WTC11 (cell line): ENCODE results near the gene PTPRG. TPM values are rescaled to one million over a fixed set of nuclear protein-coding genes. Genes with fewer than 3 reads are reported as not detected.
A peak's percentile ranks its signal among the peaks of the same experiment; 100 is the strongest.

Experiments
- ATAC-seq: fragments of 200-7000 bp; cut with Tn5 transposase; 2 replicates; pipeline ENCODE4 v1.10.0; 2021; ENCODE audit warnings: mild to moderate bottlenecking, moderate library complexity
- CTCF ChIA-PET: fragments of 300-600 bp; sonication (Branson Sonifier 250); formaldehyde crosslinking; loops from one replicate; lab custom pipeline; 2021; ENCODE audit warnings: antibody characterized with exemption; lab: Charles Lee
- POLR2A ChIA-PET: fragments of 350-600 bp; sonication (Branson Sonifier 250); formaldehyde crosslinking; loops from one replicate; lab custom pipeline; 2021; ENCODE audit warnings: antibody characterized with exemption; lab: Charles Lee
- DNase-seq: peaks from one replicate; pipeline ENCODE4 v3.0.0; 2021; ENCODE audit warnings: low spot score
- H3K27ac Mint-ChIP-seq: 2 replicates; pipeline ENCODE4 v1.8.0; 2021; ENCODE audit warnings: mixed read lengths
- H3K27me3 Mint-ChIP-seq: 2 replicates; pipeline ENCODE4 v1.8.0; 2021; ENCODE audit warnings: low read depth, mild to moderate bottlenecking, moderate library complexity, mixed read lengths
- H3K36me3 Mint-ChIP-seq: 2 replicates; pipeline ENCODE4 v1.8.0; 2021; ENCODE audit warnings: mixed read lengths
- H3K4me1 Mint-ChIP-seq: 2 replicates; pipeline ENCODE4 v1.8.0; 2022; ENCODE audit warnings: mixed read lengths
- H3K4me3 Mint-ChIP-seq: 2 replicates; pipeline ENCODE4 v1.8.0; 2021; ENCODE audit warnings: mild to moderate bottlenecking, moderate library complexity, mixed read lengths
- H3K9me3 Mint-ChIP-seq: 2 replicates; pipeline ENCODE4 v1.8.0; 2021; ENCODE audit warnings: mixed read lengths
- ARID4B ChIP-seq: sonication (generic); formaldehyde crosslinking; IDR thresholded peaks from 2 replicates; pipeline ENCODE4 v1.8.0; 2023; ENCODE audit warnings: missing genetic modification reagents, mild to moderate bottlenecking, borderline replicate concordance
- ATF2 ChIP-seq: sonication (generic); formaldehyde crosslinking; IDR thresholded peaks from 2 replicates; pipeline ENCODE4 v1.8.1; 2022; ENCODE audit warnings: low read depth, missing genetic modification reagents, borderline replicate concordance
- CBFB ChIP-seq: sonication (generic); formaldehyde crosslinking; IDR thresholded peaks from 2 replicates; pipeline ENCODE4 v1.8.1; 2022; ENCODE audit warnings: mild to moderate bottlenecking, low read depth, missing genetic modification reagents
- CDX4 ChIP-seq: fragments of 250-450 bp; sonication (Bioruptor Pico); IDR thresholded peaks from 2 replicates; pipeline ENCODE4 v1.9.0; 2021; ENCODE audit warnings: moderate library complexity, mild to moderate bottlenecking, inconsistent platforms, borderline replicate concordance
- ESRRA ChIP-seq: sonication (generic); formaldehyde crosslinking; IDR thresholded peaks from 2 replicates; pipeline ENCODE4 v1.8.1; 2022; ENCODE audit warnings: mild to moderate bottlenecking, missing genetic modification reagents, borderline replicate concordance
- JUN ChIP-seq: sonication (generic); formaldehyde crosslinking; IDR thresholded peaks from 2 replicates; pipeline ENCODE4 v1.8.0; 2023; ENCODE audit warnings: mild to moderate bottlenecking, missing genetic modification reagents
- MXD4 ChIP-seq: fragments of 250-450 bp; sonication (Bioruptor Pico); IDR thresholded peaks from 2 replicates; pipeline ENCODE4 v1.8.0; 2021; ENCODE audit warnings: mild to moderate bottlenecking, moderate library complexity, borderline replicate concordance
- NR1H2 ChIP-seq: sonication (generic); formaldehyde crosslinking; IDR thresholded peaks from 2 replicates; pipeline ENCODE4 v1.9.0; 2021; ENCODE audit warnings: mild to moderate bottlenecking, moderate library complexity, missing genetic modification reagents
- NR3C1 ChIP-seq: sonication (generic); formaldehyde crosslinking; conservative IDR thresholded peaks from 2 replicates; pipeline ENCODE4 v1.8.1; 2023; ENCODE audit warnings: low read depth, mild to moderate bottlenecking, missing genetic modification reagents
- PREB ChIP-seq: sonication (generic); formaldehyde crosslinking; IDR thresholded peaks from 2 replicates; pipeline ENCODE4 v1.8.1; 2022; ENCODE audit warnings: mild to moderate bottlenecking, missing genetic modification reagents, moderate library complexity, borderline replicate concordance
- PRRX2 ChIP-seq: fragments of 250-450 bp; sonication (Bioruptor Pico); IDR thresholded peaks from 2 replicates; pipeline ENCODE4 v1.8.0; 2021; ENCODE audit warnings: mild to moderate bottlenecking
- SOX15 ChIP-seq: fragments of 250-450 bp; sonication (Bioruptor Pico); IDR thresholded peaks from 2 replicates; pipeline ENCODE4 v1.9.0; 2021; ENCODE audit warnings: mild to moderate bottlenecking
- ZNF138 ChIP-seq: sonication (generic); formaldehyde crosslinking; conservative IDR thresholded peaks from 2 replicates; pipeline ENCODE4 v1.8.1; 2022; ENCODE audit warnings: mild to moderate bottlenecking, moderate library complexity, missing genetic modification reagents
- ZNF512 ChIP-seq: sonication (generic); formaldehyde crosslinking; IDR thresholded peaks from 2 replicates; pipeline ENCODE4 v1.8.1; 2022; ENCODE audit warnings: missing genetic modification reagents, borderline replicate concordance
- total RNA-seq: library from RNA; stranded (reverse); gene quantifications from 3 replicates; pipeline ENCODE4 v1.2.3, GENCODE V29; 2021
- TF ChIP-seq, protein P1 (sequence below): fragments of 250-450 bp; sonication (Bioruptor Pico); IDR thresholded peaks from 2 replicates; pipeline ENCODE4 v1.9.0; 2021; ENCODE audit warnings: mild to moderate bottlenecking

PTPRG gene
- total RNA-seq, 1 experiment from 2014 or later = 106 TPM

DNA sequence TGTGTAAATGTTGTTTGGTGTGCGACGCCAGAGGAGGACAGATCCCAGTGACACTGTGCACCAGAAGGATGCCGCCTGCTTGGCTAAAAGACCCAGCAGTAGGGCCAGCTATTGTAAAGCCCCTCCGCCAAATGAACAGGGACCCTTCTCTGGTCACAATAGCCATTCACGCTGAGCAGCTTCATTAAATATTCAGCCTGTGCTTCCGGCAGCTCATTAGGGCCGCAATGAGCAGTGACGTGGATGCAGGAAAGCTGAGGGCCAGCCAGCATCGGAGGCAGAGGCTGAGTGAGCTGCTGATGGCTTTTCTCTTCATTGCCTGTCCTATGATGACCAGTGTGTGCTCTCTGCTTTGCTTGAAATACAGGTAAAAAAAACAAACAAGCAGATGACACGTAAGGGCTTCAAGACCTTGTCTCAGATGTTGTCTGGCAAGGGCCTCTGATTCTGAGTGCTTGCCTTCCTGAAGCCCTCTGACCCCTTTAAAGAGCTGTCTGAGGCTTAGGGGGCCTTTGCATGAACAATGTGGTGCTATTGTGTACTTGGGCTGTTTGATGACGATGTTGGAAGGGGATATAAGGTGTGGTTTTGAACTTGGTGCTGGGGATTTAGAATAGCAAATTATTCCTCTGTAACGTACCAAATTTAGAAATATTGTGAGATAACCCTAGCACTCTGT lies 681.6 kb downstream of the PTPRG start (continued):
- TF ChIP-seq NR3C1 (CRISPR knock-in tag) = 0 out of 2 replicates have a peak, but pooled peaks have one; percentile 35

GRCh38 chr3:62246094-62246493 lies 684.7 kb downstream of the PTPRG start:
- peaks cover 64% of the 10 kb centered on the region for H3K4me1 Mint-ChIP-seq
- no peak overlapping the region for H3K27ac Mint-ChIP-seq
- no peak overlapping the region for H3K4me3 Mint-ChIP-seq
- ATAC-seq = no peak
- no peak for DNase-seq
- no peaks in the 10 kb centered on the region for H3K27me3 Mint-ChIP-seq
- POLR2A ChIA-PET = no interaction called here
- peaks cover 6% of the 10 kb centered on the region; the same call in 1 of the 2 replicates for H3K36me3 Mint-ChIP-seq
- CTCF ChIA-PET = interaction anchor here (1.3 to 3.2 kb wide), 3 partner anchors 10 to 17 kb away, joined by 4 to 10 read pairs (median 7); no protein-coding TSS in a partner anchor
- TF ChIP-seq PREB (CRISPR knock-in tag) (no peak), JUN (no peak), ZNF512 (no peak), CBFB (CRISPR knock-in tag) (no peak), ESRRA (CRISPR knock-in tag) (no peak), NR1H2 (no peak), ARID4B (CRISPR knock-in tag) (no peak), SOX15 (CRISPR knock-in tag) (no peak)
- TF ChIP-seq, protein P1, sequence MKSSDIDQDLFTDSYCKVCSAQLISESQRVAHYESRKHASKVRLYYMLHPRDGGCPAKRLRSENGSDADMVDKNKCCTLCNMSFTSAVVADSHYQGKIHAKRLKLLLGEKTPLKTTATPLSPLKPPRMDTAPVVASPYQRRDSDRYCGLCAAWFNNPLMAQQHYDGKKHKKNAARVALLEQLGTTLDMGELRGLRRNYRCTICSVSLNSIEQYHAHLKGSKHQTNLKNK (CRISPR knock-in tag) = no peak
- TF ChIP-seq, all 79 proteins: peak for 0
- no peaks in the 10 kb centered on the region for H3K9me3 Mint-ChIP-seq

GRCh38 chr3:62246985-62247384 lies 685.6 kb downstream of the PTPRG start:
- ChIA-PET CTCF (interaction anchor here (1.3 to 3.2 kb wide), 2 partner anchors 10 to 18 kb away, joined by 4 to 10 read pairs; no protein-coding TSS in a partner anchor), POLR2A (no interaction called here)
- peaks cover 6% of the 10 kb centered on the region; the same call in 1 of the 2 replicates for H3K36me3 Mint-ChIP-seq
- peaks cover 59% of the 10 kb centered on the region for H3K4me1 Mint-ChIP-seq
- DNase-seq = no peak
- H3K4me3 Mint-ChIP-seq = no peak overlapping the region
- no peaks in the 10 kb centered on the region for H3K27me3 Mint-ChIP-seq
- H3K27ac Mint-ChIP-seq = no peak overlapping the region
- ATAC-seq = no peak
- H3K9me3 Mint-ChIP-seq = no peaks in the 10 kb centered on the region
- TF ChIP-seq ATF2 (CRISPR knock-in tag) = no peak
- TF ChIP-seq MXD4 (CRISPR knock-in tag) = no peak
- TF ChIP-seq PRRX2 = no peak
- no peak for TF ChIP-seq CDX4 (CRISPR knock-in tag)
- no peak for TF ChIP-seq ARID4B (CRISPR knock-in tag)
- TF ChIP-seq ZNF138 = no peak
